ENCODE data around the gene LBHD2. TPM values are rescaled to one million over a fixed set of nuclear protein-coding genes. Genes with fewer than 3 reads are reported as not detected.

Gene LBHD2
- total and polyA plus RNA-seq, 2 experiments from 2014 or later, result not detected

- Histone ChIP-seq H3K9me3 (ENCODE audit: low read depth) (no peaks in the 10 kb centered on the region), H3K27me3 (no peaks in the 10 kb centered on the region), H3K27ac (no peak overlapping the region), H3K4me1 (ENCODE audit: low read depth) (no peaks in the 10 kb centered on the region), H3K4me3 (no peak overlapping the region), H3K36me3 (no peaks in the 10 kb centered on the region)
- TF ChIP-seq CTCF (IDR thresholded peaks at IDR 0.05; ENCODE audit: low read depth, low read length), result no peak
- no peak for DNase-seq (ENCODE audit: low read depth in 1 of 2, low spot score in 1 of 2)
Observed at GRCh38 chr14:103064978-103065377, 19.0 kb upstream of the LBHD2 start.

- H3K4me1 ChIP-seq (ENCODE audit: low read depth), result no peaks in the 10 kb centered on the region
- TF ChIP-seq CTCF (IDR thresholded peaks at IDR 0.05; ENCODE audit: low read depth, low read length), result no peak
- no peaks in the 10 kb centered on the region for H3K27me3 ChIP-seq
- no peak overlapping the region for H3K4me3 ChIP-seq
- H3K9me3 ChIP-seq (ENCODE audit: low read depth), result no peaks in the 10 kb centered on the region
- no peak for DNase-seq (ENCODE audit: low read depth in 1 of 2, low spot score in 1 of 2)
- no peaks in the 10 kb centered on the region for H3K36me3 ChIP-seq
- no peak overlapping the region for H3K27ac ChIP-seq
Observed at GRCh38 chr14:103065861-103066260, 18.1 kb upstream of the LBHD2 start.

GRCh38 chr14:103066399-103066798 lies 17.6 kb upstream of the LBHD2 start:
- TF ChIP-seq CTCF (IDR thresholded peaks at IDR 0.05; ENCODE audit: low read depth, low read length), result no peak
- no peaks in the 10 kb centered on the region for H3K27me3 ChIP-seq
- peak in 1 of 2 donors; percentile 50 for DNase-seq (ENCODE audit: low read depth in 1 of 2, low spot score in 1 of 2)
- no peak overlapping the region for H3K27ac ChIP-seq
- H3K36me3 ChIP-seq, result no peaks in the 10 kb centered on the region
- no peak overlapping the region for H3K4me3 ChIP-seq
- no peaks in the 10 kb centered on the region for H3K4me1 ChIP-seq (ENCODE audit: low read depth)
- no peaks in the 10 kb centered on the region for H3K9me3 ChIP-seq (ENCODE audit: low read depth)

GRCh38 chr14:103067231-103067954 lies 16.6 kb upstream of the LBHD2 start:
- H3K36me3 ChIP-seq, result no peaks in the 10 kb centered on the region
- H3K27ac ChIP-seq, result no peak overlapping the region
- no peak overlapping the region for H3K4me3 ChIP-seq
- H3K4me1 ChIP-seq (ENCODE audit: low read depth), result no peaks in the 10 kb centered on the region
- DNase-seq (ENCODE audit: low read depth in 1 of 2, low spot score in 1 of 2), result peak in 1 of 2 donors; percentile 61
- no peak for TF ChIP-seq CTCF (IDR thresholded peaks at IDR 0.05; ENCODE audit: low read depth, low read length)
- no peaks in the 10 kb centered on the region for H3K9me3 ChIP-seq (ENCODE audit: low read depth)
- no peaks in the 10 kb centered on the region for H3K27me3 ChIP-seq

GRCh38 chr14:103068351-103069073 lies 15.5 kb upstream of the LBHD2 start:
- Histone ChIP-seq H3K27me3 (no peaks in the 10 kb centered on the region), H3K9me3 (ENCODE audit: low read depth) (no peaks in the 10 kb centered on the region), H3K4me3 (no peak overlapping the region), H3K36me3 (no peaks in the 10 kb centered on the region), H3K27ac (no peak overlapping the region), H3K4me1 (ENCODE audit: low read depth) (no peaks in the 10 kb centered on the region)
- no peak for DNase-seq (ENCODE audit: low read depth in 1 of 2, low spot score in 1 of 2)
- no peak for TF ChIP-seq CTCF (IDR thresholded peaks at IDR 0.05; ENCODE audit: low read depth, low read length)

Data from cardiac muscle cell (in vitro differentiated cells and primary cell).